Medulla oblongata (tissue), 1 donor: ENCODE data around the gene NINJ2.

Experiments used
- DNase-seq: peaks from one replicate; pipeline ENCODE4 v3.0.0-alpha.2; 2015; ENCODE audit errors: extremely low spot score

Gene NINJ2

GRCh38 chr12:570435-570920, 92.8 kb downstream of the NINJ2 start:
- DNase-seq = no peak

- peak; percentile 81 for DNase-seq
Measured at GRCh38 chr12:569803-570434, 93.3 kb downstream of the NINJ2 start.

GRCh38 chr12:569091-569676, 94.1 kb downstream of the NINJ2 start:
- DNase-seq = no peak

GRCh38 chr12:568486-568885, 94.8 kb downstream of the NINJ2 start:
- DNase-seq = no peak

- DNase-seq = no peak
Measured at GRCh38 chr12:565589-566105, 97.6 kb downstream of the NINJ2 start.

GRCh38 chr12:565161-565560, 98.1 kb downstream of the NINJ2 start:
- DNase-seq = no peak

DNA sequence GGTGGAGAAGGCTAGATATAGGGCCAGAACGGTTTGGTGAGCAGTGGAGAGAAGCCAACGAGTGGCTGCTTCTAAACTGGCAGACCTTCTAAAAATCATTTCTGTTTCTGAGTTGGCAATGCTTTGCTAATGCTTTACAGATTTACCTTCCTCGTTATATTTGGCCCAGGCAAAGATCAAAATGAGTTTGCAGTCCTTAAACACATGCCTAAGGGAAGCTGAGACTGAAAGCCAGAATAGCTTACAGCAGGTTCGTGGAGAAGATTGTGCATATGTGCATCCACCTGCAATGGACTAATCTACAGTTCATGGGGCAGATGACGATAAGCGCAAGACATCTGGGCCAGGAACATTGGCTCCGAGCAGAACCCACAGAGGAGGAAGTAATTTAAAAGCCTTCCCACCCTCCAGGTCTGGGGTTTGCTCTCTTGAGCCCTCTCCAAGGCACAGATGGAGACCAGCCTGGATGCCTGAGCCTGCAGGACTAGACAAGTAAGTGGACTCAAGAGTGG, 99.4 kb downstream of the NINJ2 start:
- DNase-seq = no peak

DNA sequence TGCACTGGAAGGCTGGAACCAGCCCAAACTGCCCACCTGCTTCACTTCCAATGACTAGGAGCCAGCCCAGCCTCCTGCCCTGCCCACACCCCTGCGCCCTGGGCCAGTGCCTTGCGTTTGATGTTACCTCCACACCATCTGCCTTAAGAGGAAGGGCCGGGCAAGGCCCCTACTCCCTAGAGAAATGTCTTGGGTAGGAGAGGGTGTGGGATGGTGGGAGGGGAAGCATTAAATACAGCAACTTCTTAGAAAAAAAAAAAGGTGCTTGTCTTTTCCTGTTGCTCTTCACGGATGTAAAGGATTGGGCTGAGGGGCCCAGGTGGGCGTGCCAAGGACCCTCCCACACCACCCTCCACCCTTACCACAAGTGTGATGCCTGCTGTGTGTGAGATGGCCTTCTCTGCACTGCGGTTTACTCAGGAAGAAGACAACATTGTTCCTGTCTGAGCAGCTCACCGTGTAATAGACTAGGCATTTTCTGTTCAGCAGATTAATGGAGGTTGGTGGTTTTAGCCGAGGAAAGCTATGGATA, 99.9 kb downstream of the NINJ2 start:
- DNase-seq = no peak

- DNase-seq = no peak
Measured at GRCh38 chr12:562634-563033, 100.6 kb downstream of the NINJ2 start.

GRCh38 chr12:561908-562593, 101.2 kb downstream of the NINJ2 start:
- peak; percentile 74 for DNase-seq

GRCh38 chr12:561391-561705, 101.9 kb downstream of the NINJ2 start:
- no peak for DNase-seq

GRCh38 chr12:560691-561390, 102.4 kb downstream of the NINJ2 start:
- DNase-seq = no peak

GRCh38 chr12:559906-560455, 103.3 kb downstream of the NINJ2 start:
- peak; percentile 54 for DNase-seq

DNA sequence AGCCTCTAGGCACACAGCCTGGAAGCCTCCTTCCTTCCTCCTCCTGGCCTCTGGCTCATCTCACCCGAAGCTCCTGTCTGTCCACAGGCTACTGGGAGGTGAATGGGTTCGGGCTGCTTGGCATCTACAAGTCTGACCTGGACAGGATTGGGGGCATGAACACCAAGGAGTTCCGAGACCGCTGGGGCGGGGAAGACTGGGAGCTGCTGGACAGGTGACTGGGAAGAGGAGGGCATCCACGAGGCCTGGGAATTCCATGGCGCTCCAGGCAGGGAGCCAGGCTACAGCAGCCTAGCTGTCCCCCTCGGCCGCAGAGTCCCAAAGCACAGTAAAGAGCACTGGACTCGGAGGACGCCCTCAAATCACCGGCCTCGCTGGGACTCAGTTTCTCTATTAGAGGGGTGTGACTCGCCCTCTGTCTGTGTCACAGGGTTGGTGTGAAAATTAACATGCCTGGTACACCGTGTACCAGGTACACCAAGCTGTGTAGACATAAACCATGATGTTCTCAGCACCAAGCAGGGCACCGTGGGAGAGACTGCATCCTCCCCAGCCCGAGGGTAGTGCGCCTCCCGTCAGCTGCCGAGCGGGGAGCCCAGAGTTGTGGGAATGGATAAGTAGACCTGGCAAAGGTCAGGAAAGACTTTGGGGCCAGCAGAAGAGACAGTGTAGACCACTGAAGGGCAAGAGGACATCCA, 103.9 kb downstream of the NINJ2 start:
- DNase-seq = no peak

- no peak for DNase-seq
Measured at GRCh38 chr12:558580-558979, 104.7 kb downstream of the NINJ2 start.

DNA sequence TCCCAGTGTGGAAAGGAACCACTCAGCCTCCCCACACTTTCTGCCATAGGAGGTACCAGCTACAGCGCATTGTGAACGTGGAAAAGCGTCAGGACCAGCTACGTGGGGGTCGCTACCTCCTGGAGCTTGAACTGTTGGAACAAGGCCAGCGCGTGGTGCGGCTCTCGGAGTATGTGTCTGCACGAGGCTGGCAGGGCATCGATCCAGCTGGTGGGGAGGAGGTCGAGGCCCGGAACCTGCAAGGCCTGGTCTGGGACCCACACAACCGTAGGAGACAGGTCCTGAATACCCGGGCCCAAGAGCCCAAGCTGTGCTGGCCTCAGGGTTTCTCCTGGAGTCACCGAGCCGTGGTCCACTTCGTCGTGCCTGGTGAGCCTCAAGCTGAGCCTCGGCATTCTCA, 106.7 kb downstream of the NINJ2 start:
- DNase-seq = no peak

- no peak for DNase-seq
Measured at GRCh38 chr12:554001-554285, 109.3 kb downstream of the NINJ2 start.

DNA sequence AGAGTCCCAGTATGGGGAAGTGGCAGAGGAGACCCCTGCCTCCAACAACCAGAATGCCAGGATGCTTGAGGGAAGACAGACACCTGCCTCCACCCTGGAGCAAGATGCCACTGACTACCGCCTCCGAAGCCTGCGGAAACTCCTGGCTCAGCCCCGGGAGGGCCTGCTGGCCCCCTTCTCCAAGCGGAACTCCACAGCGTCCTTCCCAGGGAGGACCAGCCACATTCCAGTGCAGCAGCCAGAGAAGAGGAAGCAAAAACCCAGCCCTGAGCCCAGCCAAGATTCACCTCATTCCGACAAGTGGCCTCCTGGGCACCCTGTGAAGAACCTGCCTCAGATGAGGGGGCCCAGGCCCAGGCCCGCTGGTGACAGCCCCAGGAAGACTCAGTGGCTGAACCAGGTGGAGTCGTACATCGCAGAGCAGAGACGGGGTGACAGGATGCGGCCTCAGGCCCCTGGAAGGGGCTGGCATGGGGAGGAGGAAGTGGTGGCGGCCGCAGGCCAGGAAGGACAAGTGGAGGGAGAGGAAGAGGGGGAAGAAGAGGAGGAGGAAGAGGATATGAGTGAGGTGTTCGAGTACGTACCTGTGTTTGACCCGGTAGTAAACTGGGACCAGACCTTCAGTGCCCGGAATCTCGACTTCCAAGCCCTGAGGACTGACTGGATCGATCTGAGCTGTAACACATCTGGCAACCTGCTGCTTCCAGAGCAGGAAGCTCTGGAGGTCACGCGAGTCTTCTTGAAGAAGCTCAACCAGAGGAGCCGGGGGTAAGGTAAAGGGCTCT, 109.8 kb downstream of the NINJ2 start:
- DNase-seq = peak; percentile 20

- no peak for DNase-seq
Measured at GRCh38 chr12:552466-552865, 110.8 kb downstream of the NINJ2 start.

GRCh38 chr12:550473-551260, 112.6 kb downstream of the NINJ2 start:
- no peak for DNase-seq
